HG03378 (cell line): ENCODE measurements around the gene SMLR1.

Experiments used
- ATAC-seq: cut with Tn5 transposase; IDR thresholded peaks from one replicate; pipeline ENCODE4 v1.9.1; 2021; ENCODE audit warnings: mild to moderate bottlenecking, moderate library complexity; ENCODE audit not compliant: unreplicated experiment

SMLR1 gene

GRCh38 chr6:130849594-130849993 is 22.4 kb downstream of the SMLR1 start:
- ATAC-seq, result no peak

DNA sequence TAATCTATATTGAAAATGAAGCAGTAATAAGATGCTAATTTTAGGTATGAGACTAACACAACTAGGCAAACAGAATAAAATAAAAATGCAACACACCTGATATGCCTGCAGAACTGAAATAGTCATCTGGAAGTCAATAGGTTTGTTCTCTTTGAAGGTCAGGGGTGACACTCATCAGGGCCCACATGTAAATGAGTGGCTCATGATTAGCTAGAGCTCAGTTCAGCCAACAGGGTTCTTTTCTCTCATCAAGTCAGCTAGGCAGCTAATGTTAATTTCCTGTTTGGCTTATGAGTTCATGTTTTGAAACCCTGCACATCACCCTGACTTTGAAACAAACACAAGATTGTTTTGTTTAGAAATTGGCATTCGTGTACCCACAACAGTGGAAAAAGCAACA is 23.8 kb downstream of the SMLR1 start:
- ATAC-seq, result no peak

GRCh38 chr6:130852844-130853554 is 25.8 kb downstream of the SMLR1 start:
- no peak for ATAC-seq

DNA sequence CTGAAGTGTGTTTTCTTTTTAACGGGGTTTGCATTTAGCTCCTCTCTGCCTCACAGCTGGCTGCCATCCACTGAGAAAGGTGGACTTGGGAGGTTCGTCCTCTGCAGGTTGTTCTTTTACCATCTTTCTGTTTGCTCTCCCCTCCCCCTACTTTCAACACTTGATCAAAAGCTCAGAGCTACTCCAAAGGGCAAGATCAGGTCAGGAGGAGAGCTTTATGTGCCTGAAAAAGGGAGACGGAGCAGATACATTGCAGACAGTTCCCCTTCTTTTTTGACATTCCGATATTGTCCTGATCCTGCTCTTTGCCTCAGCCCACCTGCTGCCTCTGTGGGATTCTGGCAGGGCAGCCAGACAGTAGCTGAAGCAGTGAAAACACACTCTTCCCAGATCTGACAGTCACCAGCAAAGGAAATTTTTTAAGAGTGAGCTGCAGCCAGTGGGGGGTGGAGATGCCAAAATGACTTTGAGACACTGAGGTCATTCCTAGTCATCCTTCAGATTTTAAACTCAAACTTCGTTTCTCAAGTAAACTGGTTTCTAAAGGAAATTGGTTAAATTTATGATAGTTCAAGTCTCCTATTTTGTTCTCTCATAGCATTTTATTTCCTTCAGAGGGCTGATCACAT is 26.5 kb downstream of the SMLR1 start:
- ATAC-seq, result no peak

GRCh38 chr6:130858054-130858453 is 30.8 kb downstream of the SMLR1 start:
- ATAC-seq, result no peak

DNA sequence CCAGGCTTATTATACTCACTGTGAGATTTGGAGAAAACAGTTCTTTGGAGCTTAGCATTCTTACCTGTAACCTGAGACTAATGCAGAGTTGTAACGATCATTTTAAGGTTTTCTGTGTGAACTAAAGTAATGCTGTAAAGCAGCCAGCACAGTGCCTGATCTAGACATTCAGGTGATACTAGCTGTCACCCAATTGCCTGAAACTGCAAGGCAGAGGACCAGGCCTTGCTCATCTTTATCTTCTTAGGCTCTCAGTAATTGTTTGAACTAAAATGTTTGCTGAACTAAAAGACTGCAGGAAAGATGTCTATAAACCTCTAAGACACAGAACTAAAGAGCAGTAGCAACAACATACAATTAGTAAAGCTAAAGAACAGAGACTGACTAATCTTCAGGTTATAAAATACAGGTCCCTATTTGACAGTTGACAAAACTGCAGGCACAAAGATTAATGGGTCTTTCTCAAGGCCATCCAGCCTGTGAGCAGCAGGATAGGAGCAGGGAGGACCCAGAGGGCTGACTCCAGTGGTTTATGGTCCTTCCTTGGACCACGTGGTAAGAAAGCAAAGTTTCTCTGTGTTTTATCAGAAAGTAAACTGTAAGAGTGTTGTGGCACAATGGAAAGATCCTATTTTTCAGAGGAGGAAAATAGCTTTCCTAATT is 31.4 kb downstream of the SMLR1 start:
- ATAC-seq, result no peak

DNA sequence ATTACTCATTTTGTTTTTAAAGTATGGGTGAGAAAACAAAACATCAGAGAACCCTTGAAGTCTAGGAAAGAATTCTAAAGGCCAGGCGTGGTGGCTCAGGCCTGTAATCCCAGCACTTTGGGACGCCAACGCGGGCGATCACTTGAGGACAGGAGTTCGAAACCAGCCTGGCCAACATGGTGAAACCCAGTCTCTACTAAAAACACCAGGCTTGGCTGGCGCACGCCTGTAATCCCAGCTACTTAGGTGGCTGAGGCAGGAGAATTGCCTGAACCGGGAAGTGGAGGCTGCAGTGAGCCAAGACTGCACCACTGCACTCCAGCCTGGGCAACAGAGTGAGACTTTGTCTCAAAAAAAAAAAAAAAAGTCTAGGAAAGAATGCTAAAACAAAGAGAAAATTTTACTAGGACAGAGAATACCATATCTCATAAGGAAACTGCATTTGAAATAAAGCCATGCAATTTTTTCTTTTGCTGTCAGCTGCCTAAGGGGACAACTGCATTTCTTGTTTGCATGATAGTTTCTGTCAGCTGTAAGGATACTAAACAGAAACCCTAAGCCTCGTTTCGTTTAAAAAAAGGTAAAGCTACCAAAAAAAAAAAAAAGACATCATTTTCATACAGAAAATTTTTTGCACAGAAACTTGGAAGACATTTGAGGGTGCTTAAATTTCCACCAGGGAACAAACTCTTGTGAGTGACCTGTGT is 32.1 kb downstream of the SMLR1 start:
- no peak for ATAC-seq

- ATAC-seq, result no peak
Measured at GRCh38 chr6:130862370-130862769, 35.2 kb downstream of the SMLR1 start.

DNA sequence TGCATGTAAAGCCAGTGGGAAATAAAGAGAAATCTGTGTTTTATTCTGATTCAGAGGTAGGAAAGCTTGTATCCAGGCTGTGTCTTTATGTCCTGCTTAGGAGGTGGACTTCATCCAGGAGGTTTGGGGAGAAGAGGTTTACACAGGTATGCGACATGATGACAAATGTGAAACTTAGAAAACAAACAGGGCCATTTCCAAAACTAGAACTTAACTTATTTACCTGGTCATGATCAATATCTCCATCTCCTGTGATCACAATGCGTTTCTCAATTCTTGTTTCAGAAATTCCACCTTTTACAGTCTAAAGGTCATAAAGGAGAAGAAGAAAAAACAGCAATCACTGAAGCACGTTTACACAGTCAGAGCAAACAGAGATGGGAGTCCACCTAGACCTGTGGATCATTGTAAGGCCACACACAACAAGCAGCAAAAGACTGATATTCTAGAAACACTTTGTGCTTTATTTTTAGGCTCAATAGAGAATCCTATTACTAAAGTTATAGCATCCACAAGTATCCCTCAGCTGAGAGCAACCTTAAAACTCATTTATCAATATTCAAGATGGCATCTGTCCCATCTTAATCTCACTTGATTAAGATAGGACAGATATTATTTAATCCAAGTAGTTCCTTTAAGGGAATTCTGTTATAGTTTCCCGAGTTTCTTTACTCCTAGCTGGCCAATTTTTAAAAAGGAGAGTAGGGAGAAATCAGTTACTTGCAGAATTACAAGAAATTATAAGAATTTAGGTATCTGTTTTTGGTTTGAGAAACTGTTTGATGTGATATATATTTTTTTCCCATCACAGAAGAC is 36.4 kb downstream of the SMLR1 start:
- ATAC-seq, result no peak

GRCh38 chr6:130864344-130864743 is 37.1 kb downstream of the SMLR1 start:
- ATAC-seq, result no peak

DNA sequence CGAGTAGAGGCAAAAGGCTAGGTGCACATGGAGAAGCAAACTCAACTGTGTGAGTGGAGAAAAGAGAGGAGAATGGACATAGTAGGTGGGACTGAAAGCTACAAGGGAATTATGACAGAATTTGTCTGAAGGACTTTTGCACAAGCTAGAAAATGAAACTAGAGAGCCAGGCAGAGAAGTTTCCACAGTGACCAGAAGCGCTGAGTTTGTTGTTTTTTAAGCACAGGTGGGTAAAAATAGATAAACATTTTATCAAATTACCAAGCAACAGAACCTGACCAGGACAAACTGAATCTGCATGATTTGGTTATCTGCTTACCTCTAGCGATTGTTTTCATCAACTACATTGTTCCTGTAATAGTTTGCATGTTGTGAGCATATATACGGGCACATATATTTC is 38.6 kb downstream of the SMLR1 start:
- no peak for ATAC-seq

- ATAC-seq, result no peak
Measured at GRCh38 chr6:130869681-130870080, 42.5 kb downstream of the SMLR1 start.

GRCh38 chr6:130870179-130870880 is 43.1 kb downstream of the SMLR1 start:
- no peak for ATAC-seq

DNA sequence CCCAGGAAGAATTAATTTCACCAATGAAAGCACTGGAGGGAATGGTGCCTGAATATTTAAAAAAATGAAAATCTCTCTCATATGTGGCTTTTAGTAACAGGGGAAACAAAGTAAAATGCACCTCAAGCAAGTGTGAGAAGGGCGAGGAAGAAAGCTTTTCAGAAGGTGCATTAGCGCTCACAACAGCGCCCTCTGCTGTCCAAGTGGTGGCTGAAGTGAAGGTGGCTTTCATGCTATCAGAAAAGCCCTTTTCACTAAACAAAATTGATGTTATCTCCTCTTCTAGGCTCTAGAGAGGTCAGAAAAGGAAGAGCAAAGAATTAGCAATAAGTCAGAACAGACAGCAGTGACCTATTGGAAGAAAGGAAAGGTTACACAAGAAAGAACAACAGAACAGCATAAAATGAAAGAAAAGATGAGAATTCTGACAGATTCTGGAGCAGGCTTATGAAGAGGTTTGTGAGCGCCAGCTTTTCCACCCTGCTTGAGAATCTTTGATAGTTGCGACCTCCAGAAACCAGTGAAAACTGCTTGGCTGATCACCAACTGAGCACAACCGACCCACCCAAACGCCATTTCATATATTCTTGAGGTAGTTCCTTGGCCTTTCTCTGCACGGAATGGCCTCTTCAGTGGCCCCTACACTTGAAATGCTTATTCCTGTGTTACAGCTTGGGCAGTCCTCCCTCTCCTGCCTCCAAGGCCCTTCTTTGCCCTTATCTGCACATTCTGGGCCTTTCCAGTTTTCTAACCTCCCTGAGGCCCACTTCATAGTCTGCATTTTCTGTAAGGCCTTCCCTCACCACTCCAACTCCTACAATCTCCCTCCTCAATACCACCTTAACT is 45.3 kb downstream of the SMLR1 start:
- peak; percentile 79 for ATAC-seq

DNA sequence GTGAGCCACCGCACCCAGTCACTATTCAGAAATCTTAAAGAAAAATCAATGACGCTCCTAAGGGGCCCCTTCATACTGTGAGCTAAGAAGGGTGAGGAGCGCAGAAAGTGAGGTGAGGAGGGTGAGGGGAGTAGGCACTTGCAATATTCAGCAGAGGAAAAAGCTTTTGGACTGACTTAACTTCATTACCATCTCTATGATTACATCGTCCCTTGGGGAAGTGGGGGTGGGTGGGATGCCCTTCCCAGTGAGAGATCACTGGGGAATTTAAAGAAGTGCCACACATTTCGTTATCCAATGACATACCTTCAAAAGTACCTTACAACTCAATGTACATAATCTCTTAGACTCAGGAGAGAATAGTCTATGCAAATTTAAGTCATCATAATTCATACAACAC is 46.5 kb downstream of the SMLR1 start:
- no peak for ATAC-seq

- ATAC-seq, result no peak
Measured at GRCh38 chr6:130879826-130880225, 52.6 kb downstream of the SMLR1 start.

- ATAC-seq, result no peak
Measured at GRCh38 chr6:130882370-130882769, 55.2 kb downstream of the SMLR1 start.

DNA sequence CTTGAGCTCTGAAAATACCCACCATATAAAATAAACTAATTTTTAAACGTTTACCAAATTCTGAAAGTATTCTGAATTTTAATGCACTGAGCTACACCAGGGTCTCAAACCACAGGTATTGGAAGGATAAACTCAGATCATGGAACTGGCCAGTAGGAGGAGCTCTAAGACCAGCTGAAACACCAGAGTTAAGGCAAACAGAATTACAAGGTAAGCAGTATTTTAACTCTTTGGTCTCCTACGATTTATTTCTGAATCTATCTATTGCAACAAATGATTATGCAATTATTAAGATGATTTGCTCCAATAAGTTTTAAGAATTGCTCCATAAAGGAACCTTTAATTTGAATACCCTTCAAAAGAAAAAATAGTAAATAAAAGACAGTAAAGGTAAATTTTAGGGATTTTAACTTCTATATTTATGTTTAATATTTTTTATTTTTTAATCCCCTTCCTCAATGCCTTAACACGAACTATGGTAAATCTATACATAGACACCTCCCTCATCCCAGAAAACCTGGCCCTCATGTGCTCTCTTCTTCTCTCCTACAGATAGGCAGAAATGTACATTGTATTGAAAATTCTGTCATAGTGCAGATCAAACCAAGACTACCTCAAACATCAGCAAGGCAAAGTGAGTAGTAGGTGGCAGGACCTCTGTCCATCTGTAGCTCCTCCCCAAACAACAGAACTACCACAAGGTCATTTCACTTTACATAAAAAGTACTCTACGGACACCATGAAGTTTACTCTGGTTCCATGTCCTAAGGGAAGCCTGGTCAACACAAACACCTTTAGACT is 58.4 kb downstream of the SMLR1 start:
- ATAC-seq, result peak; percentile 92
